Measurements from ENCODE around the gene GAB2.
"Not testable (repeated sequence)": the region's sequence is repeated elsewhere in the genome, so short reads cannot be mapped to it uniquely, and the experiment has no call there.

DNA sequence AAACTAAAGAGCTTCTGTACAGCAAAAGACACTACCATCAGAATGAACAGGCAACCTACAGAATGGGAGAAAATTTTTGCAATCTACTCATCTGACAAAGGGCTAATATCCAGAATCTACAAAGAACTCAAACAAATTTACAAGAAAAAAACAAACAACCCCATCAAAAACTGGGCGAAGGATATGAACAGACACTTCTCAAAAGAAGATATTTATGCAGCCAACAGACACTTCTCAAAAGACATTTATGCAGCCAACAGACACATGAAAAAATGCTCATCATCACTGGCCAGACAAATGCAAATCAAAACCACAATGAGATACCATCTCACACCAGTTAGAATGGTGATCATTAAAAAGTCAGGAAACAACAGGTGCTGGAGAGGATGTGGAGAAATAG lies 60.2 kb downstream of the GAB2 start:
- TF ChIP-seq, protein P1, sequence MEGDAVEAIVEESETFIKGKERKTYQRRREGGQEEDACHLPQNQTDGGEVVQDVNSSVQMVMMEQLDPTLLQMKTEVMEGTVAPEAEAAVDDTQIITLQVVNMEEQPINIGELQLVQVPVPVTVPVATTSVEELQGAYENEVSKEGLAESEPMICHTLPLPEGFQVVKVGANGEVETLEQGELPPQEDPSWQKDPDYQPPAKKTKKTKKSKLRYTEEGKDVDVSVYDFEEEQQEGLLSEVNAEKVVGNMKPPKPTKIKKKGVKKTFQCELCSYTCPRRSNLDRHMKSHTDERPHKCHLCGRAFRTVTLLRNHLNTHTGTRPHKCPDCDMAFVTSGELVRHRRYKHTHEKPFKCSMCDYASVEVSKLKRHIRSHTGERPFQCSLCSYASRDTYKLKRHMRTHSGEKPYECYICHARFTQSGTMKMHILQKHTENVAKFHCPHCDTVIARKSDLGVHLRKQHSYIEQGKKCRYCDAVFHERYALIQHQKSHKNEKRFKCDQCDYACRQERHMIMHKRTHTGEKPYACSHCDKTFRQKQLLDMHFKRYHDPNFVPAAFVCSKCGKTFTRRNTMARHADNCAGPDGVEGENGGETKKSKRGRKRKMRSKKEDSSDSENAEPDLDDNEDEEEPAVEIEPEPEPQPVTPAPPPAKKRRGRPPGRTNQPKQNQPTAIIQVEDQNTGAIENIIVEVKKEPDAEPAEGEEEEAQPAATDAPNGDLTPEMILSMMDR (IDR thresholded peaks at IDR 0.05) = not testable (repeated sequence)
- not testable (repeated sequence) for TF ChIP-seq POLR2A (IDR thresholded peaks at IDR 0.05)
